ENCODE data around the gene RASGEF1C. TPM values are rescaled to one million over a fixed set of nuclear protein-coding genes. Genes with fewer than 3 reads are reported as not detected.
A peak's percentile ranks its signal among the peaks of the same experiment; 100 is the strongest.

RASGEF1C gene
- polyA plus RNA-seq, 3 donors: not detected

DNA sequence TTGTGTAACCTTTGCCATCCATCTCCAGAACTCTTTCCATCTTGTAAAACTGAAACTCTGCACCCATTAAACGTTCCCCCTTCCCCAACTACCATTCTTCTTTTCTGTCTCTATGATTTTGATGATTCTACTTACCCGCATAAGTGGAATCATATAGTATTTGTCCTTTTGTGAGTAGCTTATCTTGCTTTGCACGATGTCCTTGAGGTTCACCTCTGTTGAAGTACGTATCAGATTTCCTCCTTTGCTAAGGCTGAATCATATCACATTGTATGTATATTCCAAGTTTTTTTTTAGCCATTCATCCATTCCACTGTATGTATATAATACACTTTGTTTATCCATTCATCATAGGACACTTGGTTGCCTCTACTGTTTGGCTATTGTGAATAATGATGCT, 134.5 kb downstream of the RASGEF1C start:
- H2AFZ ChIP-seq (ENCODE audit: insufficient read depth, low read depth, low read length, poor library complexity, severe bottlenecking): no peak overlapping the region
- TF ChIP-seq, protein P1, sequence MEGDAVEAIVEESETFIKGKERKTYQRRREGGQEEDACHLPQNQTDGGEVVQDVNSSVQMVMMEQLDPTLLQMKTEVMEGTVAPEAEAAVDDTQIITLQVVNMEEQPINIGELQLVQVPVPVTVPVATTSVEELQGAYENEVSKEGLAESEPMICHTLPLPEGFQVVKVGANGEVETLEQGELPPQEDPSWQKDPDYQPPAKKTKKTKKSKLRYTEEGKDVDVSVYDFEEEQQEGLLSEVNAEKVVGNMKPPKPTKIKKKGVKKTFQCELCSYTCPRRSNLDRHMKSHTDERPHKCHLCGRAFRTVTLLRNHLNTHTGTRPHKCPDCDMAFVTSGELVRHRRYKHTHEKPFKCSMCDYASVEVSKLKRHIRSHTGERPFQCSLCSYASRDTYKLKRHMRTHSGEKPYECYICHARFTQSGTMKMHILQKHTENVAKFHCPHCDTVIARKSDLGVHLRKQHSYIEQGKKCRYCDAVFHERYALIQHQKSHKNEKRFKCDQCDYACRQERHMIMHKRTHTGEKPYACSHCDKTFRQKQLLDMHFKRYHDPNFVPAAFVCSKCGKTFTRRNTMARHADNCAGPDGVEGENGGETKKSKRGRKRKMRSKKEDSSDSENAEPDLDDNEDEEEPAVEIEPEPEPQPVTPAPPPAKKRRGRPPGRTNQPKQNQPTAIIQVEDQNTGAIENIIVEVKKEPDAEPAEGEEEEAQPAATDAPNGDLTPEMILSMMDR (IDR thresholded peaks at IDR 0.05): no peak
- no peak overlapping the region for H3K4me2 ChIP-seq (replicated peaks; ENCODE audit: extremely low read depth, low read length, poor library complexity, severe bottlenecking)
- H3K9me3 ChIP-seq (replicated peaks in 1 of 2; ENCODE audit: control insufficient read depth in 1 of 2, insufficient read depth in 1 of 2, low read length in 2 of 2): peaks cover 0 to 9% of the 10 kb centered on the region in 2 donors
- peaks cover 3 to 12% (median 7%) of the 10 kb centered on the region in 3 donors for H3K27me3 Mint-ChIP-seq (ENCODE audit: low read depth in 3 of 3)
- H3K9me3 Mint-ChIP-seq: peaks cover 2 to 11% (median 6%) of the 10 kb centered on the region in 7 donors
- no peak for DNase-seq
- no peak overlapping the region for H3K4me3 Mint-ChIP-seq
- WGBS (ENCODE audit: insufficient coverage): no CpG with 5 or more reads among the region's 4 CpGs
- intact Hi-C loops (cut with micrococcal nuclease): loop anchor here in 1 of 2 donors (5.0 kb wide), 1 partner anchor 52 kb away; no protein-coding TSS in a partner anchor
- H3K27me3 ChIP-seq (ENCODE audit: control insufficient read depth in 2 of 2, insufficient read depth in 2 of 2, low read length in 2 of 2): no peaks in the 10 kb centered on the region
- H4K20me1 ChIP-seq (ENCODE audit: insufficient read depth, low read length): peaks cover 16% of the 10 kb centered on the region
- H3K36me3 ChIP-seq (replicated peaks in 1 of 2; ENCODE audit: control insufficient read depth in 1 of 2, insufficient read depth in 2 of 2, low read length in 2 of 2): no peaks in the 10 kb centered on the region
- no peak overlapping the region for H3K27ac ChIP-seq (ENCODE audit: low read depth in 1 of 2, low read length in 2 of 2)
- H3K27ac Mint-ChIP-seq: no peak overlapping the region
- no peaks in the 10 kb centered on the region for H3K36me3 Mint-ChIP-seq
- peaks cover 24% of the 10 kb centered on the region for H3K79me2 ChIP-seq (ENCODE audit: insufficient read depth, low read length)
- H3K9ac ChIP-seq (ENCODE audit: insufficient read depth, low read length, poor library complexity, severe bottlenecking): no peak overlapping the region
- peaks cover 15 to 18% of the 10 kb centered on the region in 2 donors for H3K4me1 ChIP-seq (ENCODE audit: control insufficient read depth in 1 of 2, insufficient read depth in 2 of 2, low read length in 2 of 2)
- no peak overlapping the region for H3K4me3 ChIP-seq (replicated peaks in 1 of 3; ENCODE audit: low read depth in 2 of 3, low read length in 3 of 3)
- peaks cover 15% of the 10 kb centered on the region for H3K4me1 Mint-ChIP-seq

DNA sequence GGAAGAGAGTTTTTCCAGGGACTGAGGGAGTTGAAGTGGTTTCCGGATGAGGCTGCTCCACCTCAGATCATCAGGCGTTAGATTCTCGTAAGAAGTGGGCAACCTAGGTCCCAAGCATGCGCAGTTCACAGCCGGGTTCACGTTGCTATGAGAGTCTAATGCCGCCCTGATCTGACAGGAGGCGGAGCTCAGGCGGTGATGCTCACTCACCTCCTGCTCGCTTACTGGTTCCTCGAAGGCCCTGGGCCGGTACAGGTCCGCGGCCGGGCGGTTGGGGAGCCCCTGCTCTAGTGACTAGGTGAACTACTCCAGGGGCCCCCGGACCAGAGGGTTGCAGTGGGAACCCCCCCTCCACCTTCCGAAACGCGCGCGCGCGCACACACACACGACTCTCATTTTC, 136.5 kb downstream of the RASGEF1C start:
- DNase-seq: peak in 1 of 3 donors; percentile 22
- peaks cover 43% of the 10 kb centered on the region for H3K79me2 ChIP-seq (ENCODE audit: insufficient read depth, low read length)
- no peaks in the 10 kb centered on the region for H3K36me3 Mint-ChIP-seq
- 77% methylated on average over 16 of the region's 25 CpGs for WGBS (ENCODE audit: insufficient coverage)
- no peak overlapping the region for H3K4me2 ChIP-seq (replicated peaks; ENCODE audit: extremely low read depth, low read length, poor library complexity, severe bottlenecking)
- H3K9me3 Mint-ChIP-seq: peaks cover 2 to 11% (median 6%) of the 10 kb centered on the region in 7 donors
- no peak overlapping the region for H3K9ac ChIP-seq (ENCODE audit: insufficient read depth, low read length, poor library complexity, severe bottlenecking)
- no peaks in the 10 kb centered on the region for H3K36me3 ChIP-seq (replicated peaks in 1 of 2; ENCODE audit: control insufficient read depth in 1 of 2, insufficient read depth in 2 of 2, low read length in 2 of 2)
- H3K4me3 Mint-ChIP-seq: peak overlapping the region; percentile 52 to 65
- peak overlapping the region in 1 of 3 experiments; percentile 82 for H3K4me3 ChIP-seq (replicated peaks in 1 of 3; ENCODE audit: low read depth in 2 of 3, low read length in 3 of 3)
- H3K27ac ChIP-seq (ENCODE audit: low read depth in 1 of 2, low read length in 2 of 2): peak overlapping the region; percentile 82 to 93
- H3K27ac Mint-ChIP-seq: peak overlapping the region; percentile 2 to 85 (median 74)
- H2AFZ ChIP-seq (ENCODE audit: insufficient read depth, low read depth, low read length, poor library complexity, severe bottlenecking): peak overlapping the region; percentile 77
- TF ChIP-seq, protein P1 (IDR thresholded peaks at IDR 0.05): no peak
- H3K4me1 Mint-ChIP-seq: peaks cover 30% of the 10 kb centered on the region
- intact Hi-C loops (cut with micrococcal nuclease): loop anchor here in 1 of 2 donors (5.0 kb wide), 1 partner anchor 50 kb away; no protein-coding TSS in a partner anchor
- H4K20me1 ChIP-seq (ENCODE audit: insufficient read depth, low read length): peaks cover 35% of the 10 kb centered on the region
- H3K27me3 ChIP-seq (ENCODE audit: control insufficient read depth in 2 of 2, insufficient read depth in 2 of 2, low read length in 2 of 2): no peaks in the 10 kb centered on the region
- H3K9me3 ChIP-seq (replicated peaks in 1 of 2; ENCODE audit: control insufficient read depth in 1 of 2, insufficient read depth in 1 of 2, low read length in 2 of 2): peaks cover 0 to 9% of the 10 kb centered on the region in 2 donors
- peaks cover 33 to 37% of the 10 kb centered on the region in 2 donors for H3K4me1 ChIP-seq (ENCODE audit: control insufficient read depth in 1 of 2, insufficient read depth in 2 of 2, low read length in 2 of 2)
- H3K27me3 Mint-ChIP-seq (ENCODE audit: low read depth in 3 of 3): peaks cover 3 to 5% (median 5%) of the 10 kb centered on the region in 3 donors
